ENCODE results near the gene ATXN1.

DNA sequence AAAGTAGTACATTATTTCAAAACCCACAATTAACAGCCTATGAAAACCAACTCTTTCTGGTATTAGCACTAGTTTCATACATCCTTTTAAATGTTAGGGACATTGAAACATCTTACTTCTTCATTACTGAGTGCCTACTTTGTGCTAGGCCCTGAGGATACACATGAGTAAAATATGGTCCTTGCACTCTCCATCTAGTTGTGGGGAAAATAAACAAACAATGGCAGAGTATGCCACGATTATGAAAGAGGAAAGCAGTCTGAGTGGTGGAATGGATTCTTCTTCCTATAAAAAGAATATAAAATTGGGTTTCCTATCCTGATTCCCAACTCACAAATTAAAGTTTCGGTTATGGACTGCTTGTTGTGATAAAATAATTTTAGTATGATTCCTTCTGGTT is 84.9 kb downstream of the ATXN1 start:
- TF ChIP-seq, protein P1, sequence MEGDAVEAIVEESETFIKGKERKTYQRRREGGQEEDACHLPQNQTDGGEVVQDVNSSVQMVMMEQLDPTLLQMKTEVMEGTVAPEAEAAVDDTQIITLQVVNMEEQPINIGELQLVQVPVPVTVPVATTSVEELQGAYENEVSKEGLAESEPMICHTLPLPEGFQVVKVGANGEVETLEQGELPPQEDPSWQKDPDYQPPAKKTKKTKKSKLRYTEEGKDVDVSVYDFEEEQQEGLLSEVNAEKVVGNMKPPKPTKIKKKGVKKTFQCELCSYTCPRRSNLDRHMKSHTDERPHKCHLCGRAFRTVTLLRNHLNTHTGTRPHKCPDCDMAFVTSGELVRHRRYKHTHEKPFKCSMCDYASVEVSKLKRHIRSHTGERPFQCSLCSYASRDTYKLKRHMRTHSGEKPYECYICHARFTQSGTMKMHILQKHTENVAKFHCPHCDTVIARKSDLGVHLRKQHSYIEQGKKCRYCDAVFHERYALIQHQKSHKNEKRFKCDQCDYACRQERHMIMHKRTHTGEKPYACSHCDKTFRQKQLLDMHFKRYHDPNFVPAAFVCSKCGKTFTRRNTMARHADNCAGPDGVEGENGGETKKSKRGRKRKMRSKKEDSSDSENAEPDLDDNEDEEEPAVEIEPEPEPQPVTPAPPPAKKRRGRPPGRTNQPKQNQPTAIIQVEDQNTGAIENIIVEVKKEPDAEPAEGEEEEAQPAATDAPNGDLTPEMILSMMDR (IDR thresholded peaks at IDR 0.05) = no peak
- no peak for TF ChIP-seq POLR2A (IDR thresholded peaks at IDR 0.05)
